ENCODE data around the gene FIGNL1.
"Not testable (repeated sequence)": the region's sequence is repeated elsewhere in the genome, so short reads cannot be mapped to it uniquely, and the experiment has no call there.

Gene FIGNL1

GRCh38 chr7:50470250-50471163 is 20.4 kb upstream of the FIGNL1 start:
- DNase-seq = no peak

GRCh38 chr7:50469181-50469580 is 19.0 kb upstream of the FIGNL1 start:
- no peak for DNase-seq

GRCh38 chr7:50467817-50468610 is 17.9 kb upstream of the FIGNL1 start:
- peak; percentile 67 for DNase-seq

GRCh38 chr7:50466815-50467585 is 16.9 kb upstream of the FIGNL1 start:
- no peak for DNase-seq

GRCh38 chr7:50463035-50463434 is 12.9 kb upstream of the FIGNL1 start:
- DNase-seq = no peak

GRCh38 chr7:50462361-50462760 is 12.2 kb upstream of the FIGNL1 start:
- no peak for DNase-seq

GRCh38 chr7:50461695-50462094 is 11.5 kb upstream of the FIGNL1 start:
- no peak for DNase-seq

GRCh38 chr7:50459183-50459582 is 9.0 kb upstream of the FIGNL1 start:
- not testable (repeated sequence) for DNase-seq

GRCh38 chr7:50458651-50459050 is 8.5 kb upstream of the FIGNL1 start:
- DNase-seq = not testable (repeated sequence)

GRCh38 chr7:50456371-50457123 is 6.4 kb upstream of the FIGNL1 start:
- no peak for DNase-seq

GRCh38 chr7:50455658-50456057 is 5.5 kb upstream of the FIGNL1 start:
- no peak for DNase-seq

- DNase-seq = no peak
These were observed 4.8 kb upstream of the FIGNL1 start for GRCh38 chr7:50454968-50455367.

- peak; percentile 24 for DNase-seq
These were observed 461 bp upstream of the FIGNL1 start for GRCh38 chr7:50450590-50451032.

- no peak for DNase-seq
These were observed 659 bp downstream of the FIGNL1 start for GRCh38 chr7:50449501-50449880.

GRCh38 chr7:50448823-50449222 is 1.3 kb downstream of the FIGNL1 start:
- DNase-seq = no peak

GRCh38 chr7:50446542-50446960 is 3.6 kb downstream of the FIGNL1 start:
- DNase-seq = peak; percentile 11

- DNase-seq = no peak
These were observed 13.9 kb downstream of the FIGNL1 start for GRCh38 chr7:50436133-50436806.

- no peak for DNase-seq
These were observed 18.3 kb downstream of the FIGNL1 start for GRCh38 chr7:50431722-50432305.

GRCh38 chr7:50431316-50431715 is 18.8 kb downstream of the FIGNL1 start:
- no peak for DNase-seq

- no peak for DNase-seq
These were observed 21.2 kb downstream of the FIGNL1 start for GRCh38 chr7:50428911-50429310.

GRCh38 chr7:50427518-50427917 is 22.6 kb downstream of the FIGNL1 start:
- DNase-seq = no peak

Data from CD4-positive, alpha-beta T cell treated with Interleukin-4 for 4 hours (primary cell).